GM18499 (cell line): Measurements from ENCODE around the gene PDE8A.

Experiments
- ATAC-seq: cut with Tn5 transposase; IDR thresholded peaks from one replicate; pipeline ENCODE4 v1.9.1; 2021; ENCODE audit warnings: moderate number of reproducible peaks; ENCODE audit not compliant: insufficient read depth, unreplicated experiment

The PDE8A gene

GRCh38 chr15:85027421-85027820, 45.8 kb downstream of the PDE8A start:
- no peak for ATAC-seq

DNA sequence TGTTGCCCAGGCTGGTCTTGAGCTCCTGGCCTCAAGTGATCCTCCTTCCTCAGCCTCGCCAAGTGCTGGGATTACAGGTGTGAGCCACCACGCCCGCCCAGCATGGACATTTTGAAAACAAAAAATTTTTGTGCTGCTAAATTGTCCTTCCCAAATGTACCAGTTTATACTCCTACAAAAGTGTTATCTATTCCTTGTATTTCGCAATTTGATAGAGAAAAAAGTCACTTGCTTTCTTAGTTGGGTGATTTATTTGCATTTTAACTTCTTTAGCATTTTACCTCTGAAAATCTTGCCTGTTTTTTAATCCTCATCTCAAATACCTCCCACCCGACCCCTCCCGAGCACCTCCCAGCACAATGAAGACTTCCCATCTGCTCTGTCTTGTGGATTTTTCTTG, 46.8 kb downstream of the PDE8A start:
- ATAC-seq: no peak

- no peak for ATAC-seq
These were observed 47.6 kb downstream of the PDE8A start for GRCh38 chr15:85029221-85029620.

- ATAC-seq: no peak
These were observed 48.8 kb downstream of the PDE8A start for GRCh38 chr15:85030301-85030929.

DNA sequence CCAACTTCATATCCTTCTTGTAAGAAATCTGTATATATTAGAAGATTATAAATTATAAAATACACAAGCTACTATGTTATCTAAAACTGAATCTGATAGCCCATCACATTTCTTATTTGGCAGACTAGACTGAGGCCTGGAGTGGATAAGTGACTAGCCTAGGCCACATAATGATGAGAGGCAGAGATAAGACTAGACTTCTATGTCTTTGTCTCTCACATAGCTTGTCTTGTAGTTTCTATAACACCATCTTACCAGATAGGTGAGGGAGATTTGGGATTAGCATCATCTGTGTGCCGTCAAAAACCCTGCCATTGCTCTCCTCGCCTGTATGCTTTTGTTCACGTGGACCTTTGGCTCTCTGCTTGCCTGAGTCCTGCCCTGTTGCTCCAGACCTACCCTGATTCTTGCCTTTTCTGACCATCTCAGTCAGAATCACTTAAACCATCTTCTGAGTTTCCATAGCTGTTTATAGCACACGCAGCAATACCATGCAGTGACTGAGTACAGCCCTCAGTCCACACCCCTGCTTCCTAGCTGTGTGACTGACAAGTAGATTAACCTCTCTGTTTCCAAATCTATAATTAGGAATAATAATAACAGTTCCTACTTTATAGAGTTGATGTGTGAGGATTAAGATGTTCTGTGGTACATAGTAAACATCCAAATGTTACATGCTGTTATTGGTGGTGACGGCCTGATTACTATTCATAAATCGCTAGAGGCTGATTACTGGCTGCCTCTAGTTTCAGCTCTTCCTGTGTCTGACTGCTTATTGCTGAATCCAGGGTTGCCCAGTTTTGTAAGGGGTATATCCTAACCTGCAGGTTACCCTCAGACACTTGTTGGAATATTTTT, 49.7 kb downstream of the PDE8A start:
- ATAC-seq: no peak

DNA sequence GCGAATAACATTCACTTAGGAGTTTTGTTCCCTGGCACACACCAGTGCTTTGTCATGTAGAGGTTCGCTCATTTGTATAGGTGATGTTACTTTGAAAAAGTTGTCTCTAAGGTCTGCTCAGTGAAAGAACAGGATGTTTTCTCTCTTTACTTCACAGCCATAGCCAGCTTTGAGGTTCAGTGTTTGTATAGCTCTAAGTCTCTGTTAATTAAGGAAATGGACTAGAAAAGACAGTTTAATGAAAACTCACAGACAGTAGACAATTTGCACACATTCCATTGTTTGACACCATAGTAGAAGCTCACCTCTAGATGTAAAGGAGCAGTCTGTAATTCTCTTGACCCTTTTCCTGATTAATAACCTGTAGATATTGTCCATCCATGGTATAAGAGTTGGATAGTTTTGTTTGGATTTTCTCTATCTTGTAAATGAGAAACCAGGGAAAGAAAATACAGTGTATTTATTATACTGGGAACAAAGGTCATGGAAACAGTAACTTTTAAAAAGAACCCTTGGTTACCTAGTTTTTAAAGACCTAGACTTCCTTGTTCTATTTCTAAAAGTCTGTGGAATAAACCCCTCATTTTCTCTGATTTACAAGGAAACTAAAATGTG, 50.4 kb downstream of the PDE8A start:
- no peak for ATAC-seq

- no peak for ATAC-seq
These were observed 51.5 kb downstream of the PDE8A start for GRCh38 chr15:85033148-85033547.

- no peak for ATAC-seq
These were observed 52.6 kb downstream of the PDE8A start for GRCh38 chr15:85034276-85034675.

GRCh38 chr15:85035980-85036379, 54.3 kb downstream of the PDE8A start:
- no peak for ATAC-seq

- ATAC-seq: no peak
These were observed 55.1 kb downstream of the PDE8A start for GRCh38 chr15:85036716-85037115.

- no peak for ATAC-seq
These were observed 56.0 kb downstream of the PDE8A start for GRCh38 chr15:85037641-85038040.

DNA sequence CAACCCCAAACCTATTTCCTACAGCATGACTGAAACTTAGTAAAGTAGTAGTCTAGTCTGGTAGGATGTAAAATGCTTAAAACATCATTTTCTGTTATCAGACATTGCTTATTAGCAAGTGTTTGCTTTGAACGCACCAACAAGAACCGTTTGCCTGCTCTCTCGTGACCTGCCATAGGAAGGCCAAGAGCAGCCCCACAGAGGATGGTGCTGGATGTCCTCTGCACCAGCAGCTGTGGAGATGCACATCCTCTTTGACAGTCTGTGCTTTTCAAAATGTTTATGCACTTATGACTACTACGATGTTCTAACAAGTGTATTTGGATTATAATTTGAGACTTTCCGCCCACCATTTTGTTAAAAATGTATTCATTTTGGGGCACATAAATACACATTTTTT, 59.6 kb downstream of the PDE8A start:
- no peak for ATAC-seq

GRCh38 chr15:85044251-85044853, 62.7 kb downstream of the PDE8A start:
- no peak for ATAC-seq

GRCh38 chr15:85044894-85045293, 63.2 kb downstream of the PDE8A start:
- ATAC-seq: no peak

DNA sequence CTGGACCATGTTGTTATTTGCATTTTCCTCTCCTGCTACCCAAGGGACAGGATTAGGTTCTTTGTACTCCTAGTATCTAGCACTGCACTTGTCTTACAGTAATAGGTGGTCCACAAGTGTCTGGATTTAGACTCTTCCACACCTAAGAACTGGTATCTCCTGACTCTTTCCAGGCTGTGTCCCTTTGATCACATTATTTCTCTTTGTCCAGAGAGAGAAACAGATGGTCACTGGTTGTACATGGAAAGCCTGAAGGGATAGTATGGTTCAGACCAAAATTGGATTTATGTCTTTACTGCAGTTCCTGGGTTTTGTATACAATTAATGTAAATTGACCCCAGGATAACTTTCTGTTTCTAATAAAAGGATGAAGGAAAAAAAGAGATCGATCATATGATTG, 64.0 kb downstream of the PDE8A start:
- no peak for ATAC-seq

- no peak for ATAC-seq
These were observed 65.8 kb downstream of the PDE8A start for GRCh38 chr15:85047271-85047948.

DNA sequence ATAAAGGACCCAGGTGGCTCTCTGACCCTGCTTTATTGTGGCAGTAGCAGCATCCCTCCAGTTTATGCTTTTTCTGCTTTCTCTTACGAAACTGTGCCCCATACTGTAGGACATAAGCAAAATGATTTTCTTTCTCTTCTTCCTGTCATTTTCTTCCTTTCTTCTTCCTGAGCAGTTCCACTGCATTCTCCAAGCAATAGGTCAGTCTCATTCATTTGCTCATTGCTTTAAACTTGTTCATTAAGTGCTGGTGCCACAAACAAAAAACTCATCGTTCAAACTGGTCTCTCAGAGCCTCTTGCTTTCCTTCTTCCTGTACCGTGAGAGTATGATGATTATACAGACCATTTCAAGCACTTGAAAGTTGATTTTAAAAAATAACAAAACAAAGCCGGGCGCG, 66.8 kb downstream of the PDE8A start:
- no peak for ATAC-seq

- ATAC-seq: no peak
These were observed 68.1 kb downstream of the PDE8A start for GRCh38 chr15:85049805-85050204.

GRCh38 chr15:85059734-85060133, 78.1 kb downstream of the PDE8A start:
- no peak for ATAC-seq

GRCh38 chr15:85062560-85062959, 80.9 kb downstream of the PDE8A start:
- no peak for ATAC-seq

DNA sequence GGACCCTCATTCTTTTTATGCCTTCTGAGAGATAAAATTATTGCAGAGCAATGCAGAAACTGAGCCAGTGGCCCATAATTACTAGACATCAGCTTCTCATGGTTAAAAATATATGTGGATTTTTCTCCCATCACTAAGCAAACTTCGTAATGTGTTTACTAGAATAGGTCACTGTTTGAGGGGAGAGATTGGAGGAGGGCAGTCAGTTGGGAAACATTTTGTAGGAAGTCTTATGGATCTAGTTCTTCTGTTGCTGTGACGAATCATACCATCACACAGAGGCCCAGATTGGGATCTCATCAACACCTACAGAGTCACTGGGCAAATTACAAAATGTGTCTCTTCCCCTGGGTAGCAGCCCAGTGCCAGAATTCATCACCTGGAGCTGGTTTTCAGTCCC, 81.4 kb downstream of the PDE8A start:
- ATAC-seq: no peak
